Superior temporal gyrus (tissue), 1 donor: ENCODE results near the gene IQSEC1.
A peak's percentile ranks its signal among the peaks of the same experiment; 100 is the strongest.

Experiments
- DNase-seq: peaks from one replicate; pipeline ENCODE4 v3.0.0-alpha.2; 2016; ENCODE audit errors: extremely low spot score

Gene IQSEC1

GRCh38 chr3:12985148-12985547 lies 88.1 kb downstream of the IQSEC1 start:
- DNase-seq: no peak

GRCh38 chr3:12984023-12984823 lies 89.0 kb downstream of the IQSEC1 start:
- peak; percentile 88 for DNase-seq

- DNase-seq: no peak
These were observed 89.9 kb downstream of the IQSEC1 start for GRCh38 chr3:12983319-12983718.

GRCh38 chr3:12982619-12983101 lies 90.6 kb downstream of the IQSEC1 start:
- no peak for DNase-seq

GRCh38 chr3:12981306-12982275 lies 91.6 kb downstream of the IQSEC1 start:
- DNase-seq: no peak

- DNase-seq: no peak
These were observed 92.5 kb downstream of the IQSEC1 start for GRCh38 chr3:12980596-12981290.

GRCh38 chr3:12979947-12980487 lies 93.2 kb downstream of the IQSEC1 start:
- DNase-seq: no peak

GRCh38 chr3:12979151-12979946 lies 93.9 kb downstream of the IQSEC1 start:
- no peak for DNase-seq

- no peak for DNase-seq
These were observed 94.5 kb downstream of the IQSEC1 start for GRCh38 chr3:12978682-12979081.

- no peak for DNase-seq
These were observed 96.0 kb downstream of the IQSEC1 start for GRCh38 chr3:12977117-12977808.

GRCh38 chr3:12975748-12976522 lies 97.3 kb downstream of the IQSEC1 start:
- no peak for DNase-seq

GRCh38 chr3:12974819-12975218 lies 98.4 kb downstream of the IQSEC1 start:
- no peak for DNase-seq

GRCh38 chr3:12974334-12974733 lies 98.9 kb downstream of the IQSEC1 start:
- DNase-seq: no peak

GRCh38 chr3:12973827-12974226 lies 99.4 kb downstream of the IQSEC1 start:
- no peak for DNase-seq

- DNase-seq: no peak
These were observed 100.2 kb downstream of the IQSEC1 start for GRCh38 chr3:12972781-12973702.

- no peak for DNase-seq
These were observed 101.2 kb downstream of the IQSEC1 start for GRCh38 chr3:12972043-12972442.

GRCh38 chr3:12970684-12971083 lies 102.5 kb downstream of the IQSEC1 start:
- DNase-seq: no peak

GRCh38 chr3:12969486-12969885 lies 103.7 kb downstream of the IQSEC1 start:
- DNase-seq: no peak
